ENCODE results near the gene SREBF2. TPM values are rescaled to one million over a fixed set of nuclear protein-coding genes. Genes with fewer than 3 reads are reported as not detected.
"Not testable (repeated sequence)": the region's sequence is repeated elsewhere in the genome, so short reads cannot be mapped to it uniquely, and the experiment has no call there.

SREBF2 gene
- total RNA-seq, 4 donors from 2014 or later = 97.5 to 160 (median 146) TPM

DNA sequence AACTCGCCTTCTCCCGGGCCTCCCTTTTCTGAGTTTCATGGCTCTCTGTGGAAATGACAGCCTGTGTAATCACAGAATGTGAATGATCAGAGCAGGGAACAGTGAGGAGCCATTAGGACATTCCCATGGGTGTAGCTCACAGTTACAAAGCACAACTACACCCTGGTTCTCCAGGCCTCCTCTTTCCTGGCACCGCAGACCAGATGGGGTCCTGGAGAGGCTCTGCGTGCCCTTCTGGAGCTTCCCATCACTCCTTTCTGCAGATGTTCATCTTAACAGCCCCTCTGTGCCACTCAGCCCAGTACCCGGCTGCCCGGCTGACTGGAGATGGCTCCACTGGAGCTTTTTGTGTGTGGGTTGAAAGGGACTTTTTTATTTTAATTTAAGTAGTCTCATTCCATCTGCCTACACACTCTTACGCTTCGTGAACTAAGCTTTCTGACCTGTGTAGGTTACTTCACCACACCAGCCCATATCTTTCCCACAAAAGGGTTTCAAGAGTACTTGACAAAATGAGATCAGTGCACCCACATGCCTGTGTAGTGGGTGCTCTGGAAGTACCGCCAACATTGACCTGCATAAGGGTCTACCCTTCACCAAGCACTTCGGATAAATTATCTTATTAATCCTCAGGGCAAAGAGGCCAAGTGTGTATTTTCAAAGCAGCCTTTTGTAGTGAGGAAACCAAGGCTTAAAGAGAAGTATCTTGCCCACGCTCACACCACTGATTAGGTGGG, 29.8 kb downstream of the SREBF2 start:
- no peak for DNase-seq (ENCODE audit: low spot score in 2 of 2)
- Histone ChIP-seq H3K9me3 (no peaks in the 10 kb centered on the region), H3K36me3 (peaks cover 11% of the 10 kb centered on the region), H3K4me1 (peaks cover 18% of the 10 kb centered on the region), H3K27me3 (no peaks in the 10 kb centered on the region), H3K4me3 (no peak overlapping the region), H3K27ac (peak overlapping the region; percentile 26)
- TF ChIP-seq EP300 (IDR thresholded peaks at IDR 0.05) (no peak), POLR2AphosphoS5 (IDR thresholded peaks at IDR 0.05) (no peak), POLR2A (IDR thresholded peaks at IDR 0.05) (no peak)
- TF ChIP-seq, protein P1, sequence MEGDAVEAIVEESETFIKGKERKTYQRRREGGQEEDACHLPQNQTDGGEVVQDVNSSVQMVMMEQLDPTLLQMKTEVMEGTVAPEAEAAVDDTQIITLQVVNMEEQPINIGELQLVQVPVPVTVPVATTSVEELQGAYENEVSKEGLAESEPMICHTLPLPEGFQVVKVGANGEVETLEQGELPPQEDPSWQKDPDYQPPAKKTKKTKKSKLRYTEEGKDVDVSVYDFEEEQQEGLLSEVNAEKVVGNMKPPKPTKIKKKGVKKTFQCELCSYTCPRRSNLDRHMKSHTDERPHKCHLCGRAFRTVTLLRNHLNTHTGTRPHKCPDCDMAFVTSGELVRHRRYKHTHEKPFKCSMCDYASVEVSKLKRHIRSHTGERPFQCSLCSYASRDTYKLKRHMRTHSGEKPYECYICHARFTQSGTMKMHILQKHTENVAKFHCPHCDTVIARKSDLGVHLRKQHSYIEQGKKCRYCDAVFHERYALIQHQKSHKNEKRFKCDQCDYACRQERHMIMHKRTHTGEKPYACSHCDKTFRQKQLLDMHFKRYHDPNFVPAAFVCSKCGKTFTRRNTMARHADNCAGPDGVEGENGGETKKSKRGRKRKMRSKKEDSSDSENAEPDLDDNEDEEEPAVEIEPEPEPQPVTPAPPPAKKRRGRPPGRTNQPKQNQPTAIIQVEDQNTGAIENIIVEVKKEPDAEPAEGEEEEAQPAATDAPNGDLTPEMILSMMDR (IDR thresholded peaks at IDR 0.05) = no peak
- WGBS = 77% methylated on average over 11 of the region's 11 CpGs

DNA sequence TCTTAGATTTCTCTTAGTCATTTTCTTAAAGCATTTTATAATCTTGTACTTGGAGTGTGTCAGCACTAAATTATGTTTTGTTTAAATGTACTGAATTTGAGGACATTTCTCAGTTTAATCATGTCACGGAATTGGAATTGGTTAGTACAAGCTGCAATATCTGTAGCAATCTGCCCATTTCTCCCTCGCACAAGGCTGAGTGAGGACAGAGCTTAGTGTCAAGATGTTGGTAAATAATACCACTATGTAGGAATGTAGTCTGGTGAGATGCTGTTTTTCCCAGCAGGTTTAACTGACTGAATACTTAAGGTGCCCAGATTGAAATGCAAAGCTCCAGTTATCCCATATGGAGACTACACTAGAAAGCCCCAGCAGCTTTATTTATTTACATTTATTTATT, 30.6 kb downstream of the SREBF2 start:
- H3K27me3 ChIP-seq = no peaks in the 10 kb centered on the region
- DNase-seq (ENCODE audit: low spot score in 2 of 2) = no peak
- H3K27ac ChIP-seq = peak overlapping the region; percentile 26
- TF ChIP-seq POLR2A (IDR thresholded peaks at IDR 0.05) (no peak), EP300 (IDR thresholded peaks at IDR 0.05) (no peak), POLR2AphosphoS5 (IDR thresholded peaks at IDR 0.05) (no peak)
- TF ChIP-seq, protein P1 (IDR thresholded peaks at IDR 0.05) = no peak
- 90% methylated on average over 2 of the region's 2 CpGs for WGBS
- H3K4me1 ChIP-seq = peaks cover 18% of the 10 kb centered on the region
- H3K36me3 ChIP-seq = peaks cover 19% of the 10 kb centered on the region
- H3K4me3 ChIP-seq = no peak overlapping the region
- no peaks in the 10 kb centered on the region for H3K9me3 ChIP-seq

DNA sequence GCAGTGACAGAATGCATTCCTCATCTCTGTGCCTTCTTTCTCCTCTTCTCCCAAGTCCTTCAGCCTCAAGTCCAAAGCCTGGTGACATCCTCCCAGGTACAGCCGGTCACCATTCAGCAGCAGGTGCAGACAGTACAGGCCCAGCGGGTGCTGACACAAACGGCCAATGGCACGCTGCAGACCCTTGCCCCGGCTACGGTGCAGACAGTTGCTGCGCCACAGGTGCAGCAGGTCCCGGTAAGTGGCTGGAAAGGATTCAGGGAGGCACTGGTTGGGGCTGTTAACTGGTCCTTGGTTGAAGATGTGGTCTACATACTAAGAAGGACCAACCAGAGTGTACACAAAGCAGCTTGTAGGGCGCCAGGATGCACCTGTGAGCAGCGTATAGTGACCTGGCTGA, 35.7 kb downstream of the SREBF2 start:
- DNase-seq (ENCODE audit: low spot score in 2 of 2) = no peak
- TF ChIP-seq POLR2A (IDR thresholded peaks at IDR 0.05) = no peak
- TF ChIP-seq EP300 (IDR thresholded peaks at IDR 0.05) = no peak
- TF ChIP-seq, protein P1 (IDR thresholded peaks at IDR 0.05) = no peak
- no peak for TF ChIP-seq POLR2AphosphoS5 (IDR thresholded peaks at IDR 0.05)
- peaks cover 64% of the 10 kb centered on the region for H3K36me3 ChIP-seq
- no peak overlapping the region for H3K27ac ChIP-seq
- H3K4me1 ChIP-seq = peaks cover under 1% of the 10 kb centered on the region
- H3K9me3 ChIP-seq = no peaks in the 10 kb centered on the region
- H3K27me3 ChIP-seq = no peaks in the 10 kb centered on the region
- whole genome bisulfite sequencing = 96% methylated on average over 10 of the region's 10 CpGs
- H3K4me3 ChIP-seq = no peak overlapping the region

DNA sequence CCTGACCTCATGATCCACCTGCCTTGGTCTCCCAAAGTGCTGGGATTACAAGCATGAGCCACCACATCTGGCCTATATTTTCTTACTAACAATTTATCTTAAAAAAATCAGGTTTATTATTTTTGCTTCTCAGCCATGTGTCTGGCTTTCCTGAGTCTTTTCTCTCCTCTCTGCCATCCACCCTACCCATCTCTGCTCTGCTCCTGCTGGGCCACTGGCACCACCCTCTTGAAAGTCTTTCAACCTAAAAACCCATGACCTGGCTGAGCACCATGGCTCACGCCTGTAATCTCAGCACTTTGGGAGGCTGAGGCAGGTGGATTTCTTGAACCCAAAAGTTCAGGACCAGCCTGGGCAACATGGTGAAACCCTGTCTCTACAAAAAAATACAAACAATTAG, 37.2 kb downstream of the SREBF2 start:
- WGBS = 100% methylated on average over 1 of the region's 1 CpG
- not testable (repeated sequence) for H3K27me3 ChIP-seq; H3K27ac ChIP-seq; H3K4me1 ChIP-seq; H3K9me3 ChIP-seq; DNase-seq (ENCODE audit: low spot score in 2 of 2); H3K4me3 ChIP-seq
- H3K36me3 ChIP-seq = peaks cover 80% of the 10 kb centered on the region

GRCh38 chr22:41870786-41871185, 37.9 kb downstream of the SREBF2 start:
- H3K9me3 ChIP-seq = no peaks in the 10 kb centered on the region
- H3K36me3 ChIP-seq = peaks cover 87% of the 10 kb centered on the region
- DNase-seq (ENCODE audit: low spot score in 2 of 2) = no peak
- H3K27me3 ChIP-seq = no peaks in the 10 kb centered on the region
- no peak for TF ChIP-seq POLR2AphosphoS5 (IDR thresholded peaks at IDR 0.05)
- TF ChIP-seq POLR2A (IDR thresholded peaks at IDR 0.05) = no peak
- TF ChIP-seq, protein P1 (IDR thresholded peaks at IDR 0.05) = no peak
- TF ChIP-seq EP300 (IDR thresholded peaks at IDR 0.05) = no peak
- H3K27ac ChIP-seq = no peak overlapping the region
- 89% methylated on average over 4 of the region's 4 CpGs for WGBS
- no peak overlapping the region for H3K4me3 ChIP-seq
- no peaks in the 10 kb centered on the region for H3K4me1 ChIP-seq
